GM18505 (cell line): ENCODE data around the gene RELA.
A peak's percentile ranks its signal among the peaks of the same experiment; 100 is the strongest.
"Not testable (repeated sequence)": the region's sequence is repeated elsewhere in the genome, so short reads cannot be mapped to it uniquely, and the experiment has no call there.

Experiments used
- ATAC-seq: cut with Tn5 transposase; IDR thresholded peaks from one replicate; pipeline ENCODE4 v1.9.1; 2021; ENCODE audit not compliant: unreplicated experiment
- POLR2A ChIP-seq: IDR thresholded peaks from 4 replicates; pipeline ENCODE4 v1.6.1; 2011; ENCODE audit warnings: borderline replicate concordance; ENCODE audit not compliant: insufficient read depth, insufficient read length; ENCODE audit errors: extremely low read depth

Gene RELA

GRCh38 chr11:65695459-65696241 is 32.9 kb upstream of the RELA start:
- no peak for TF ChIP-seq POLR2A
- ATAC-seq, result no peak

GRCh38 chr11:65692367-65692766 is 29.7 kb upstream of the RELA start:
- no peak for TF ChIP-seq POLR2A
- ATAC-seq, result no peak

- ATAC-seq, result not testable (repeated sequence)
These were observed 29.1 kb upstream of the RELA start for GRCh38 chr11:65691847-65692246.

- no peak for TF ChIP-seq POLR2A
- no peak for ATAC-seq
These were observed 23.3 kb upstream of the RELA start for GRCh38 chr11:65685981-65686380.

GRCh38 chr11:65683480-65683879 is 20.8 kb upstream of the RELA start:
- ATAC-seq, result not testable (repeated sequence)

- no peak for ATAC-seq
- TF ChIP-seq POLR2A, result no peak
These were observed 17.6 kb upstream of the RELA start for GRCh38 chr11:65680192-65680743.

GRCh38 chr11:65672982-65673381 is 10.3 kb upstream of the RELA start:
- no peak for ATAC-seq
- TF ChIP-seq POLR2A, result no peak

- no peak for TF ChIP-seq POLR2A
- no peak for ATAC-seq
These were observed 9.6 kb upstream of the RELA start for GRCh38 chr11:65672180-65672860.

- peak; percentile 23 for ATAC-seq
- TF ChIP-seq POLR2A, result no peak
These were observed 1.0 kb upstream of the RELA start for GRCh38 chr11:65663639-65664200.

GRCh38 chr11:65662247-65662798 is 393 bp downstream of the RELA start:
- no peak for TF ChIP-seq POLR2A
- no peak for ATAC-seq

GRCh38 chr11:65661599-65662246 is 993 bp downstream of the RELA start:
- no peak for ATAC-seq
- no peak for TF ChIP-seq POLR2A

GRCh38 chr11:65660908-65661307 is 1.8 kb downstream of the RELA start:
- not testable (repeated sequence) for ATAC-seq

GRCh38 chr11:65660038-65660437 is 2.7 kb downstream of the RELA start:
- TF ChIP-seq POLR2A, result no peak
- no peak for ATAC-seq
